BE2C (cell line): ENCODE data around the gene PIK3R5.
"Not testable (repeated sequence)": the region's sequence is repeated elsewhere in the genome, so short reads cannot be mapped to it uniquely, and the experiment has no call there.

ENCODE experiments used
- DNase-seq: peaks from one replicate; pipeline ENCODE4 v3.0.0-alpha.2; 2020
- H3K27me3 ChIP-seq: fragments of 250-450 bp; sonication (Bioruptor Pico); 2 replicates; pipeline ENCODE4 v1.5.1; 2020; ENCODE audit warnings: mild to moderate bottlenecking
- H3K36me3 ChIP-seq: fragments of 250-450 bp; sonication (Bioruptor Pico); 2 replicates; pipeline ENCODE4 v1.5.1; 2020; ENCODE audit warnings: mild to moderate bottlenecking
- H3K4me1 ChIP-seq: fragments of 250-450 bp; sonication (Bioruptor Pico); 2 replicates; pipeline ENCODE4 v1.5.1; 2020
- H3K4me3 ChIP-seq: 2 replicates; pipeline ENCODE4 v1.5.1; 2011; ENCODE audit warnings: low read depth, low read length
- H3K9me3 ChIP-seq: fragments of 250-450 bp; sonication (Bioruptor Pico); 2 replicates; pipeline ENCODE4 v1.5.1; 2020
- CTCF ChIP-seq: IDR thresholded peaks from 2 replicates; pipeline ENCODE4 v1.5.1; 2012; ENCODE audit warnings: mild to moderate bottlenecking, low read depth, low read length

Gene PIK3R5

DNA sequence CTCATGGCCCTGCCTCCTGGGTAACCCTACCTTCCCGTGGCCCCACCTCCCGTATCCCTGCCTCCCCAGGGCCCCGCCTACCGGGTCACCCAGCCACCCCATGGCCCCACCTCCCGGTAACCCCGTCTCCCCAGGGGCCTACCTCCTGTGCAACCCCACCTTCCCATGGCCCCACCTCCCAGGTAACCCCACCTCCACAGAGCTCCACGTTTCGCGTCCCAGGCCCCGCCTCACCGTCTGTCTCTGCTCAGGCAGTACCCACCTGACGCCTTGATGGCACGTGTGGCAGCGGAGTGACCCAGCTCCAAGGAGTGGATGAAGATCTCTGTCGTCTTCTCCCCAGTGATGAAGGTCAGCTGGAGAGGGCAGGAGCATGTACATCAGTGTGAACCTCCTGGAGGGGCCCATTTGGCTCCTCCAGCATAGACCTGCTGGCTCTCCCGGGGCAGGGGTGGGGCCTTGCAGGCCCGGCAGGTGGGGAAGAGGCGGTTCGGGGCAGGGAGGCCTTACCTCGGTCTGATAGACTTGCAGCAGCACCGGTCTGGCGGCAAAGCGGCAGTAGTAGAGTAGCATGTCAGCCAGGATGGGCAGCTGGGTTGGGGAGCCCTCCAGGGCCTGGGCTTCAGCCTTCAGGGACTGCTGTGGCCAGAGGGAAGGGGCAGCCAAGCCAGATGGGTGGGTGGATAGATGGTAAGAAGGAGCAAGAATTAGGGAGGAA is 79.4 kb downstream of the PIK3R5 start:
- Histone ChIP-seq H3K4me3 (no peak overlapping the region), H3K4me1 (no peaks in the 10 kb centered on the region), H3K36me3 (no peaks in the 10 kb centered on the region), H3K9me3 (no peaks in the 10 kb centered on the region), H3K27me3 (no peaks in the 10 kb centered on the region)
- TF ChIP-seq CTCF, result no peak
- DNase-seq, result no peak

DNA sequence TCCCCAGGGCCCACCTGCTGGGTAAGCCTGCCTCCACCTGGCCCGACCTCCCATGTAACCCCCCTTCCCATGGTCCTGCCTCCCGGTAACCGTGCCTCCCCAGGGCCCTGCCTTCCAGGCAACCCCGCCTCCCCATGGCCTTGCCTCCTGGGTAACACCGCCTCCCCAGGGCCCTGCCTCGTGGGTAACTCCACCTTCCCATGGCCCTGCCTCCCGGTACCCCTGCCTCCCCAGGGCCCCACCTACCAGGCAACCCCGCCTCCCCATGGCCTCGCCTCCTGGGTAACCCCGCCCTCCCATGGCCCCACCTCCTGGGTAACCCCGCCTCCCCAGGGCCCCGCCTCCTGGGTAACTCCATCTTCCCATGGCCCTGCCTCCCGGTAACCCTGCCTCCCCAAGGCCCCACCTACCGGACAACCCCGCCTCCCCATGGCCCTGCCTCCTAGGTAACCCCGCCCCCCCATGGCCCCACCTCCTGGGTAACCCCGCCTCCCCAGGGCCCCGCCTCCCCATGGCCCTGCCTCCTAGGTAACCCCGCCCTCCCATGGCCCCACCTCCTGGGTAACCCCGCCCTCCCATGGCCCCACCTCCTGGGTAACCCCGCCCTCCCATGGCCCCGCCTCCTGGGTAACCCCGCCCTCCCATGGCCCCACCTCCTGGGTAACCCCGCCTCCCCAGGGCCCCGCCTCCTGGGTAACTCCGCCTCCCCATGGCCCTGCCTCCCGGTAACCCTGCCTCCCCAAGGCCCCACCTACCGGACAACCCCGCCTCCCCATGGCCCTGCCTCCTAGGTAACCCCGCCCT is 80.1 kb downstream of the PIK3R5 start:
- H3K4me1 ChIP-seq, H3K9me3 ChIP-seq, H3K36me3 ChIP-seq, H3K4me3 ChIP-seq, H3K27me3 ChIP-seq: not testable (repeated sequence)
- peak; percentile 15 for DNase-seq

DNA sequence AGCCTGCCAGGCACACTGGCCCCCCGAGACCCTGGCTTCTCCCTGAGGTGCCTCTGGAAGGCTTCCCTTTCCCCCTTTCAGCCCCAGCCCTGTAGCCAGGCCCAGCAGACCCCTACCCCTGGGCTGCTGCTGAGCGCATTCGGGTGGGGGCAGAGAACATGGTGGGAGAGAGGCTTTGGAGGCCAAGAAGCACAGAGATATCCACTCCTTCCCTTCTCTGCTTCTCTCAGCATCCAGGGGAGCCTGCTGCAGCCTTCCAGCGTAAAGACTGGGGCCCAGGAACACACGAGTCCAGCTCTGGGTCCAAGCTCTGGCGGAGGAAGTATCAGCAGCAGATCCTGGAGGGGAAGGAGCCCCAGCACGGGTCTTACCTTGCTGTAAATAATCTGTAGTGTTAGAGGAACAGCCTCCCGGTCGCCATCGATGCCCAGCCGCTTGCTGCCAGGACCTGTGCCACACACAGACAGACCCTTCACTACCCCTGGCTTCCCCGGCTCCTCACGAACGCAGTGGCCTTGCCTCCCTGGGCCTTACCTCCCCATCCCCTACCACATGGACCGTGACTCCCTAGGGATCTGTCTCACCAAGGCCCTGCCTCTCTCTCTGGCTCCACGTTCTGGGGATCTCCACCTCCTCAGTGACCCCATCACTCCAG is 81.0 kb downstream of the PIK3R5 start:
- no peak overlapping the region for H3K4me3 ChIP-seq
- TF ChIP-seq CTCF, result no peak
- no peaks in the 10 kb centered on the region for H3K9me3 ChIP-seq
- DNase-seq, result no peak
- H3K4me1 ChIP-seq, result no peaks in the 10 kb centered on the region
- no peaks in the 10 kb centered on the region for H3K36me3 ChIP-seq
- H3K27me3 ChIP-seq, result no peaks in the 10 kb centered on the region

GRCh38 chr17:8883353-8883752 is 82.2 kb downstream of the PIK3R5 start:
- Histone ChIP-seq H3K4me1 (no peaks in the 10 kb centered on the region), H3K4me3 (no peak overlapping the region), H3K27me3 (peaks cover under 1% of the 10 kb centered on the region; the same call in 1 of the 2 replicates), H3K9me3 (no peaks in the 10 kb centered on the region), H3K36me3 (no peaks in the 10 kb centered on the region)
- no peak for DNase-seq
- no peak for TF ChIP-seq CTCF

DNA sequence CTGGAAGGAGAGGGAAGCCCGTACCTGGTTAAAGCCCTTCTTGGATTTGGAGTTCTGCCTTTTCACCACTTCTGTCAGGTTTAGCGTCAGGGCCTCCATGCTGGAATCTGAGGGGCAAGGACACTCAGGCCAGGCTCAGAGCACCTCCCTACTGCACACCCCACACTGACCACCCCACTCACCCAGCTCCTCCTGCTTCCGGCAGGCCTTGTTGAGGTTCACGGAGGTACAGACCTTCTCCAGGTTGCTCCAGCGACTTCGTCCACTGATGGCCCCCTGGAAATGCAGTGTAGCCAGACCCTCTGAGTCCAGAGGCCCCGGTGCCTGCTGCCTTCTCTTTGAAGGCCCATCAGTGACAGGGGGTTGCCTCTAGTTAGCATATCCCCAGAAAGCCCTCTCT is 83.9 kb downstream of the PIK3R5 start:
- TF ChIP-seq CTCF, result no peak
- peaks cover 3% of the 10 kb centered on the region; the same call in 1 of the 2 replicates for H3K27me3 ChIP-seq

DNA sequence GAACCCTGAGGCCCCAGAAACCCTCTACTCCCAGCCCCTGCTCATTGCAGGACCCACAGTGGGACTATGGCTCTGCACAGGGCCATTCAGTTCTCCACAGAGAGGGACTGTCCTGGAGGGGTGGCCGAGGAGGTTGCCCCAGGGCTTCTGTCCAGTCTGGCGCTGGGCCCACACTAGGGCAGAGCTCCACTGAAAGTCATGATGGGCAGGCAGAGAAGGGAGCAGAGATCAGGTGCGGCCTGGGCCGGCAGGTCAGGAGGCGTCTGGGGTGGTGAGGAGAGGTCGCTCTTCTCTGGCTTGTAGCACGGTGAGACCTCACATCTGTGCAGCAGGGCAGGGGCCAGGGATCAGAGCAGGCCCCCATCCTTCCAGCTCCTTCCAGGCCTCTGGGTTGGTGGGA is 85.0 kb downstream of the PIK3R5 start:
- TF ChIP-seq CTCF, result no peak
- H3K4me1 ChIP-seq, result no peaks in the 10 kb centered on the region
- no peak for DNase-seq
- H3K4me3 ChIP-seq, result no peak overlapping the region
- peaks cover 3% of the 10 kb centered on the region; the same call in 1 of the 2 replicates for H3K27me3 ChIP-seq
- no peaks in the 10 kb centered on the region for H3K9me3 ChIP-seq
- H3K36me3 ChIP-seq, result no peaks in the 10 kb centered on the region

More for the DNA sequence above, 83.9 kb downstream of the PIK3R5 start:
- Histone ChIP-seq H3K36me3 (no peaks in the 10 kb centered on the region), H3K4me1 (no peaks in the 10 kb centered on the region), H3K4me3 (no peak overlapping the region), H3K9me3 (no peaks in the 10 kb centered on the region)
- no peak for DNase-seq
